HS-27A (cell line): ENCODE measurements around the gene FIGNL1.
A peak's percentile ranks its signal among the peaks of the same experiment; 100 is the strongest.

Experiments used
- DNase-seq: peaks from one replicate; pipeline ENCODE4 v3.0.0-alpha.2; 2012; ENCODE audit warnings: low read depth, missing footprints

The FIGNL1 gene

GRCh38 chr7:50426280-50427045, 23.7 kb downstream of the FIGNL1 start:
- DNase-seq: no peak

- no peak for DNase-seq
Observed at GRCh38 chr7:50425318-50425717, 24.8 kb downstream of the FIGNL1 start.

- DNase-seq: no peak
Observed at GRCh38 chr7:50423860-50424259, 26.3 kb downstream of the FIGNL1 start.

- no peak for DNase-seq
Observed at GRCh38 chr7:50422858-50423257, 27.3 kb downstream of the FIGNL1 start.

- no peak for DNase-seq
Observed at GRCh38 chr7:50421043-50421442, 29.1 kb downstream of the FIGNL1 start.

GRCh38 chr7:50418526-50419290, 31.4 kb downstream of the FIGNL1 start:
- no peak for DNase-seq

- peak; percentile 14 for DNase-seq
Observed at GRCh38 chr7:50418086-50418515, 32.0 kb downstream of the FIGNL1 start.

- no peak for DNase-seq
Observed at GRCh38 chr7:50416527-50417182, 33.5 kb downstream of the FIGNL1 start.

GRCh38 chr7:50415844-50416364, 34.2 kb downstream of the FIGNL1 start:
- DNase-seq: no peak

- no peak for DNase-seq
Observed at GRCh38 chr7:50413561-50413960, 36.6 kb downstream of the FIGNL1 start.

GRCh38 chr7:50412973-50413372, 37.2 kb downstream of the FIGNL1 start:
- DNase-seq: no peak

- DNase-seq: no peak
Observed at GRCh38 chr7:50411332-50411731, 38.8 kb downstream of the FIGNL1 start.

- DNase-seq: no peak
Observed at GRCh38 chr7:50409856-50410745, 40.0 kb downstream of the FIGNL1 start.

- DNase-seq: no peak
Observed at GRCh38 chr7:50406935-50407334, 43.2 kb downstream of the FIGNL1 start.

GRCh38 chr7:50405221-50405620, 44.9 kb downstream of the FIGNL1 start:
- DNase-seq: no peak

- DNase-seq: no peak
Observed at GRCh38 chr7:50404392-50404791, 45.8 kb downstream of the FIGNL1 start.

GRCh38 chr7:50400114-50400513, 50.0 kb downstream of the FIGNL1 start:
- DNase-seq: no peak

GRCh38 chr7:50399635-50400034, 50.5 kb downstream of the FIGNL1 start:
- no peak for DNase-seq

- DNase-seq: no peak
Observed at GRCh38 chr7:50399206-50399605, 50.9 kb downstream of the FIGNL1 start.

- DNase-seq: no peak
Observed at GRCh38 chr7:50397971-50398324, 52.2 kb downstream of the FIGNL1 start.

- DNase-seq: no peak
Observed at GRCh38 chr7:50397320-50397970, 52.7 kb downstream of the FIGNL1 start.
